Suppressor macrophage treated with lipopolysaccharide for 4 hours (primary cell): ENCODE data around the gene RETSAT.
"Not testable (repeated sequence)": the region's sequence is repeated elsewhere in the genome, so short reads cannot be mapped to it uniquely, and the experiment has no call there.

ENCODE experiments used
- DNase-seq: peaks from one replicate; pipeline ENCODE4 v3.0.0-alpha.2; 2020

RETSAT gene

DNA sequence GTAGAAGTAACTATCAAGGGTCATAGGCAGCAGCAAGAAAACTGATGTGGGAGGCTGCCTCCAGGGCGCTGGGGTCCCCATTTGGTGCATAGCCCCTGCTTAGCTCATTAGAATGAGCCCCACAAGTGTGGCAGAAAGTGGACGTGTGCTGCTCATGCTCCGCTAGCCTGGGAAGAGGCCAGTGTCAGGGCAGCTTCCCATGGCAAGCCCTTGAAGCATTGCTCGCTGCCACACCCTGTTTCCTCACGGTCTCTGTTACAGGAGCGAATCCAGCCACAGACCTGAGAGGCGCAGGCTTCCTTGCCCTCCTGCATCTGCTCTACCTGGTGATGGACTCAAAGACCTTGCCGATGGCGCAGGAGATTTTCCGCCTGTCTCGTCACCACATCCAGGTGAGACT is 22.8 kb upstream of the RETSAT start:
- DNase-seq = no peak

DNA sequence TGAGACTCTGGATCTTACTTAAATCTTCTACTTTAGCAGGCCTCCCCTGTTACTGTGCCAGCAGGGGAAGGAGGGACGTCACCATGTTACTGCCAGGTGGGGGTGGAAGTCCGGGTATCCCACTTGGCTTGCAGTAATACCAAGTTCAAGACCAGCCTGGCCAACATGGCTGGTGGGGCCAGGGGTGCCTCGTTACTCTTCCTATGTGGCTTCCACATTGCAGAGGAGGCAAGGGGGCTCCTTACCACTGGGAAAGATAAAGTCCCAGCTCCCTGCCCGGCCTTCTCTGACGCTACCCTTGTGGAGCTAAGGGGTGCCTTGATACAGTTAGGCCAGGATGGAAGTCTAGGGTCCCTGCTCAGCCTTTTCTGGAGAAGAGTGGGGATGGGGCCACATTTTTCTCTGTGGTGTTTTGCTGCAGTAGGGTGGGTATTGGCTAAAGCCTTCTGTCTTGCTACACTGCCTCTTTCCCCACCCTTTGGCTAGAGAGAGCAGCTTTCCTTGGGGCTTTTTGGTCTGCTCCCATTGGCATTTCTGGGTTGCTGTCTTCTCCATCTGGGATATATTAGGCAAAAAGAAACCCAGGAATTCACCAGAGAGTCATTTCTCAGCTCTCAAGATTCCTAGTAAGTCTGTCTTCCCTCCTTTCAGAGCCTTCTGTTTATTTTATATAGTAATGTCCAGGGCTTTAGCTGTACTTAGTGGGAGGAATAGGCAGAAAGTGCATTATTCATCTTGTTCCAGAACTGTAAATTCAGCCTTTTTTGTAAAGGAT is 22.1 kb upstream of the RETSAT start:
- DNase-seq = no peak

DNA sequence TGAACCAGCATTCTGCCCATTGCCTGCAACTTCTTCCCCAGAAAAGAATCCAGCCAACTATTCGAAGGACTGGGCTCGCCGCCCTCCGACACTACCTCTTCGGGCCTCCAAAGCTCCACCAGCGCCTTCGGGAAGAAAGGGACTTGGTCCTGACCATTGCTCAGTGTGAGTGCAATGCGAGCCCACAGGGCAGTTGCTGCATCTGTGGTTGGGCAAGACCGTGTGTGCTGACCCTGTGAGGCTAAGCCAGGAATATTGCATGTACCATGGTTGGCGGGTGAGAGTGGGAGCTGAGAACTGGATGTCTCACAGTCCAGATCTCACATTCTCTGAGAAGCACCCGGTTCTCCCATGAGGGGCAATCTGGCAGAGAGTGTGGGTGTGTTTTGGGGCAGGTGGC is 16.7 kb upstream of the RETSAT start:
- DNase-seq = no peak

DNA sequence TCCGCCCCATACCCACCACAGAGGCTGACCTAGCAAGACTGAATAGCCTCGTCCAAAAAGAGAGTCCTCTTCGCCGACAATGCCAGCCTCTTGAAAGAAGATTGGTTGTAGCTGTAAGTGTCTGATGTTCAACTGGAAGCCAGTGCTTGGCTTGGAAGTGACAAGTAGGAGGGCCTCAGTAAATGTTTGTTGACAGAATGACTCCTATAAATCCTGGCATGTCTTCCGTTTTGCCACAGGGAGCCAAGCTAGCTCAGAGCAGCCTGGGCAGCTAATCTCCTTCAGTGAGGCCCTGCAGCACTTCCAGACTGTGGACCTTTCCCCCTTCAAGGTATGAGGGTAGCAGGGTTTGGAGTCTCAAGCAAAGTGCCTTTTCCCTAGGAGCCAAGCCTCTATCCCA is 15.2 kb upstream of the RETSAT start:
- no peak for DNase-seq

DNA sequence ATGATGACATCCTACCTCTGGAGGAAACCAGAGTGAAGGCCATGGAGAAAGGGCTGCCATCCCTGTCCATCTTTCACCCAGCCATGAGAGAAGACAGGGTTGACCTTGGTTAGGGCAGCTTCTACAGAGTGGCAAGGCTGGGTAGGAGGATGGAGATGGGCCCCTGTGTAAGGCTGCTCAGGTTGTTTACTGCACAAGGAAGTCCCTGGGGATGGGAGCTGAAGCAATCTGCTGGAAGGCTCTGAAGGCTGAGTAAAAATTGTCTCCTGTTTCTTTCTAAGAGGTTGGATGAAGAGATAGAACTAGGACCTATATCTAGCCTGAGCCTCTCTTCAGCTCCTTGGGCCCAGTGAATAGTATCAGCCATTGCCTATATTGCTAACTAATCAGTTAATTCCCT is 14.6 kb upstream of the RETSAT start:
- no peak for DNase-seq

- DNase-seq = no peak
Observed at GRCh38 chr2:85367180-85367579, 12.9 kb upstream of the RETSAT start.

DNA sequence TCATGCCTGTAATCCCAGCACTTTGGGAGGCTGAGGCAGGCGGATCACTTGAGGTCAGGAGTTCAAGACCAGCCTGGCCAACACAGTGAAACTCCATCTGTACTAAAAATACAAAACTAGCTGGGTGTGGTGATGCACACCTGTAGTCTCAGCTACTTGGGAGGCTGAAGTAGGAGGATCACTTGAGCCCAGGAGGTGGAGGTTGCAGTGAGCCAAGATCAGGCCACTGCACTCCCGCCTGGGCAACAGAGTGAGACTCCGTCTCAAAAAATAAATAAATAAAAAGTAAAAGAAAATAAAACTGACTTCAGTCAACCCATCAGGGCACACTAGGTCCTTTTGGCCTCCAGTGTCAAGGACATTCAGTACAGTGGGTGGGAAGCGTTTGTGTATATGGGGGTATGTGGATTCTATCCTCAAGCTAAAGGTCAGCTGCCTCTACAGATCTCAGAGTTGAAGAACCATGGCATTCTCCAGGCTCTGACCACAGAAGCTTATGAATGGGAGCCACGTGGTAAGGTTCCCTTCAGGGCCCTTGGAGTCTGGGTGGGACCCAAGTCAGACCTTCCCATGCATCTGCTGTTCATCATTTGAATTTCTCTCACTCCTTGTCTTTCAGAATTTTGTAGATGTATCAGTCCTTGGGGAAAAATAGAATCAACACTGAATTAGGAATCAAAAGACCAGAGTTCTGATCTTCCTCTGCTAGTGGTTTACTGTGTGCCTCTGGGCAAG is 8.5 kb upstream of the RETSAT start:
- DNase-seq = not testable (repeated sequence)

- no peak for DNase-seq
Observed at GRCh38 chr2:85357736-85358135, 3.4 kb upstream of the RETSAT start.

DNA sequence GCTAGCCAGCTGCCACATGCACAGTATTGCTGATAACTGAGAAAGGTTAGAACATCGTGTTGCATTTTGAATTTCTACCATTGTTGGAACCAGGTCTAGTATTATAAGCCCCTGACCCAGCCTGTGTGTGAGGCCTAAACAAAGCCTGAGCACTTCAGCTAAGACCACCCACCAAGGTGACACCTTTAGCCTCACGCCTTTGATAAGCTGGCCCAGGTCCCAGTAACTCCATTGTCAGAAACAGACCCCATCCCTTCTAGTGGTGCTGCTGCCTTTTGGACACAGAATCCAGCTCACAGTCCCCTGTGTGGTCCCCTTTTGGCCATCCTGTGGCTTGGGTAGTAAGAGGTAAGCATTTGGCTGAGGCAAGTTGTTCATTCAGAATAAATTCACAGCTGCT is 1.9 kb upstream of the RETSAT start:
- no peak for DNase-seq

- no peak for DNase-seq
Observed at GRCh38 chr2:85355521-85355920, 1.2 kb upstream of the RETSAT start.

DNA sequence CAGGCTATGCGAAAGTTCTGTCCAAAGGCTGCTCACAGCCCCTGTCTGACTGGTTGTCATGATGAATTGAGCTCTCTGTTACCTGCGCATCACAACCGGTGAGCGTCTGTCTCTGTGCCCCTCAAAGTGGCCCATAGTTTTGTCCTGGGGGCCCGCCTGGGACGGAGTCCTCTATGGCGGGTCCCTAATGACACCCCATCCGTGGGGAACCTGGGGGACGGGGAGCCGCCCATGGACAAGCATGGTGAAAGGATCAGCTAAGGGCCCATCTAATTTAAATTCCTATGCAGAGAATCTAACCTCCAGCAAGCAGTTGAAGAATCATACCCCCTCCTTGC is 714 bp upstream of the RETSAT start:
- DNase-seq = no peak

DNA sequence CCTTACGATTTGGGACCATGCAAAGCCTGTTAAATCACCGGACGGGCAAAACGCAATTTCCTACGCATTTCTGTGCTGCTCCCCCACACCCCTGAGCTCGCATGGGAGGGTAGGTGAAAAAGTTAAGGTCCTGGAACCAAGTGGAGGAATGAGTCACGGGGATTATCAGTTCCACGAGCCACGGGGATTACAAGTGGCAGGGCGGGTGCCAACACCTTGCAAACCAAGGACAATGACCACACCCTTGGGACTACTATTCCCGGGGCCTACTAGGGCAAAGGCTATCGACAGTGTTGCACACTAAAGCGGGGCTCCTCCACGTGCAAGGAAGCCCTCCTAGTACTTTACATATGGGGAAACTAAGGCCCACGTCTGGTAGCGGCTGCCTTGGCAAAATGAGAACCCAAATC is 447 bp downstream of the RETSAT start:
- DNase-seq = no peak

GRCh38 chr2:85347599-85347998 is 6.7 kb downstream of the RETSAT start:
- no peak for DNase-seq

GRCh38 chr2:85344356-85344954 is 9.9 kb downstream of the RETSAT start:
- no peak for DNase-seq

DNA sequence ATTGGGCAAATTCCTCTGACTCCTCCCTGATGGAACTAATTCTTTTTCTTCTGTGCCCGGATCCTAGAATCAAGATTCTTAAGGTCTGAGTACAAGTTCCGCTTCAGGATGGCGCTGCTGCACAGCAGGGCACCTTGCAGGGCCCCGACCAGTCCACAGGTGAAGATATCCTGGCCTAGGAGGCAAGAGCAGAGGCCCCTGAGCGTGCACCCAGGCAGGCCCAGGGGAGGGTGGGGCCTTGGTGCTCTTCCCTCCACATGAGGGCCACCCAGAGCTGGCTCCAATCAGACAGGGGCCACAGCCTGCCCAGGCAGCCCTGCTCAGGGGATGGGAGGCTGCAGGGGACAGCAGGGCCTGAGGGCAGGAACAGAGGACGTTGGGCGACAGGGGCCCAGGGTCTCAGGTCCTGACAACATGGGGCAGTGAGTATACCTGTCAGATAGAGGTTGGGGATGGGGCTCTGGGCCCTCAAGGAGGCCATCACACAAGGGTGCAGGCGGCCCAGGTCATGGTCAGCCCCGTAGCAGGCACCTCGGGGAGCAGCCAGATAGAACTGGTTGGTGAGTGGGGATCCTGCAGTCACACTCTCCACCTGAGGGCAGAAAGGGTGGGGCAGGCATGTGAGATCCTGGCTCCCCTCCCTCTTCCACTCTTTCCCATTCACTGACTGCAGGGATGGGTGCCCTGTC is 11.0 kb downstream of the RETSAT start:
- not testable (repeated sequence) for DNase-seq

GRCh38 chr2:85342156-85342555 is 12.2 kb downstream of the RETSAT start:
- DNase-seq = no peak

- DNase-seq = no peak
Observed at GRCh38 chr2:85341269-85342029, 12.9 kb downstream of the RETSAT start.

GRCh38 chr2:85340034-85340892 is 14.1 kb downstream of the RETSAT start:
- no peak for DNase-seq

- no peak for DNase-seq
Observed at GRCh38 chr2:85334928-85335327, 19.4 kb downstream of the RETSAT start.

DNA sequence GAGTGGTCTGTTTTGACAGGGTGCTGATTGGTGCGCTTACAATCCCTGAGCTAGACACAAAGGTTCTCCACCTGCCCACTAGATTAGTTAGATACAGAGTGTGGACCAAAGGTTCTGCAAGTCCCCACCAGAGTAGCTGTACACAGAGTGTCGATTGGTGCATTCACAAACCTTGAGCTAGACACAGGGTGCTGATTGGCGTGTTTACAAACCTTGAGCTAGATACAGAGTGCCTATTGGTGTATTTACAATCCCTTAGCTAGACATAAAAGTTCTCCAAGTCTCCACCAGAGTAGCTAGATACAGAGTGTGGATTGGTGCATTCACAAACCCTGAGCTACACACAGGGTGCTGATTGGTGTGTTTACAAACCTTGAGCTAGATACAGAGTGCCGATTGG is 20.5 kb downstream of the RETSAT start:
- not testable (repeated sequence) for DNase-seq

GRCh38 chr2:85330839-85331636 is 23.3 kb downstream of the RETSAT start:
- no peak for DNase-seq
